GM18505 (cell line): ENCODE data around the gene TFEB.

Experiments used
- ATAC-seq: cut with Tn5 transposase; IDR thresholded peaks from one replicate; pipeline ENCODE4 v1.9.1; 2021; ENCODE audit not compliant: unreplicated experiment
- POLR2A ChIP-seq: IDR thresholded peaks from 4 replicates; pipeline ENCODE4 v1.6.1; 2011; ENCODE audit warnings: borderline replicate concordance; ENCODE audit not compliant: insufficient read depth, insufficient read length; ENCODE audit errors: extremely low read depth

The TFEB gene

GRCh38 chr6:41757271-41757670 lies 21.9 kb upstream of the TFEB start:
- ATAC-seq = no peak
- no peak for TF ChIP-seq POLR2A

- ATAC-seq = no peak
Observed at GRCh38 chr6:41756354-41756753, 20.9 kb upstream of the TFEB start.

DNA sequence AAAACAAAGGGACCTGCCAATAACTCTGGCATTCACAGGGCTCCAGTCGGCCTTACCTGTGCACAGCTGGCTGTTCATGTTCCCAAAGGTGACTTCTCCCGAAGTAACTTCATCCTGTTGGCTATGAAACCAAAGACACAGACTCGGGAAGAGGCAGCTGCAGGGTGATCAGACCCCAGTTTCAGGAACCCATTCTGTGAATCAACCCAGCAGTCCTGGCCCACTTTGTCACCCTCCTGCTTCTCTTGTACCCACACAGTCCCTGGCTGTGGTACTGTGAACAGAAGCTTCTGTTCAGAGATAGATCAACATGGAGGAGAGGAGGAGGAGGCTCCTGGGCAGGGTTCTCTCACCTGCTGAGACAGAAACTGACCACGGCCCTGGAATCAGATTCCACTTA lies 20.5 kb upstream of the TFEB start:
- TF ChIP-seq POLR2A = no peak
- ATAC-seq = no peak

More at GRCh38 chr6:41756354-41756753, 20.9 kb upstream of the TFEB start:
- TF ChIP-seq POLR2A = no peak

DNA sequence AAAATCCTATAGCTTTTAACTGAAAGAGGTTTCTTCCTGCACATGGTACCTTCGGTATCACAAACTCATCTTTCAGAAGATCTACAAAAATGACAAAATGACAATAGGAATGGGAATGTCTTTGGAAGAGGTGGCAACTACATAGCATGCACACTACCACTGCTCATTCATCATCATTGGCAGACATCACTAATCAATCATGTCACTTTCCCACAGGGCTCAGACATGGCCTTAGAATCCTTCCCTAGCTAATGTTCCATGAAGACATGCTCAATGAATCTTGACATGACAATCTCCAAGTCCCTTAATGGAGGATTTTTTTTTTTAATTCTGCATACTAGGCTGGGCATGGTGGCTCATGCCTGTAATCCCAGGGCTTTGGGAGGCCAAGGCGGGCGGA lies 15.0 kb upstream of the TFEB start:
- ATAC-seq = no peak
- TF ChIP-seq POLR2A = no peak

DNA sequence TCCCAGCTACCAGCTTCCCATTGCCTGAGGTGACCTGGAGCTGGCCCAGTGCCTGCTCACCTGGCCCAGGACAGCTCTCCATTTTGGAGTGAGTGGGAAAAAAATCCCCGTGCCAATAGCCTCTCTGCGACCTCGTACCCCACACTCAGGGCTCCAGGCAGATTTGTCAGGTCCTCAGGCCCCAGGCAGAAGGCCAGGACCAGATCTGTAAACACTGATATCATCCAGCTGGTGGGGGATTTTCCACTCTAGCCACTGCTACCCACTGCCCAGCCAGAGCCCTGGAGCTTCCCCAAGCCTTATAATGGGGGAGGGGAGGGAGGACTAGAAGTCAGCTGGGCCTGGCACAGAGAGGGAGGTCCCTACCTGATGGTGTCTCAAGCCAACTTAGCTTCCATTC lies 13.1 kb upstream of the TFEB start:
- no peak for ATAC-seq
- no peak for TF ChIP-seq POLR2A

GRCh38 chr6:41748102-41748477 lies 12.7 kb upstream of the TFEB start:
- no peak for TF ChIP-seq POLR2A
- ATAC-seq = no peak

GRCh38 chr6:41747256-41748101 lies 12.1 kb upstream of the TFEB start, which contains the start of gene PGC:
TSS of gene PGC (minus strand) at chr6:41747397. CDS start at chr6:41747334, 63 bp downstream.
- ATAC-seq = no peak
- no peak for TF ChIP-seq POLR2A

GRCh38 chr6:41746107-41746506 lies 10.7 kb upstream of the TFEB start:
- no peak for ATAC-seq
- no peak for TF ChIP-seq POLR2A

GRCh38 chr6:41744236-41744787 lies 8.9 kb upstream of the TFEB start:
- no peak for ATAC-seq

DNA sequence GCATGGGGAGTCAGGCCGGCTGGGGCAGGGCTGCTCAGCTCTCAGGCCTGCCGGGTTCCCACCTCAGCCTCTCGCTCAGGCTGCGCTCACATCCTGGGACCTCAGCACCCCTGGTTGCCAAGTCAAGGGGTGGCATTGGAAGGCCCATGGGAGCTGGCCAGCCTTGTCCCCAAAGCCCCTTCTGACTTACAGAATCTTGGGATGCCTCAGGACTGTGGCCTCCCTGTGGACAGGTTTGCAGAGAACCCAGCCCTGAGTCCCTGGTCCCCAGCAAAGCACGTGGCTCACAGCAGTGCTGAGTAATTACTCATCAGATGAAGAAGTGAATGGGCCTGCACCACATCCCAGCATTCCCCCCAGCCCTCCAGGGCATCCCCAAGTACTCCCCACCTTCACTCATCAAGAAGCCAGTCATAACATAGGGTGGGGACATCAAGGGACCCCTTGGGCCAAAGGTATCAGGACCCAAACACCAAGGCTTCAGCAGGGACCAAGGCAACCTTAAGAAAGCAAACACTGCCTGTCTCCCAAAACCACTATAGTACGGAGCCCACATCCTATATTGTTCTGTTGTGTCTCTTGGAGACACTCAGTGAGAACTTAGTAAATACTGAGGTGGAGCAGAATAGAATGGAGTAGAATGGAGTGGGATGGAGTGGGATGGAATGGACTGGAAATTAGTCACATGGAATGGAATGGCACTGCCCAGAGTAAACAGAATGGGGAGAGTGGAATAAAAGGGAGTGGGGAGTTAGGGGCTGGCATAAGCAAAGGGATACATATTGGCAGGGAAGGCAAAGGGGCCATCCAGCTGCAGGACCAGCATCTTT lies 8.2 kb upstream of the TFEB start:
- no peak for ATAC-seq
- no peak for TF ChIP-seq POLR2A

More at GRCh38 chr6:41744236-41744787, 8.9 kb upstream of the TFEB start:
- no peak for TF ChIP-seq POLR2A

- no peak for ATAC-seq
Observed at GRCh38 chr6:41741625-41742490, 6.5 kb upstream of the TFEB start.

GRCh38 chr6:41740366-41741162 lies 5.2 kb upstream of the TFEB start:
- no peak for ATAC-seq

More at GRCh38 chr6:41741625-41742490, 6.5 kb upstream of the TFEB start:
- no peak for TF ChIP-seq POLR2A

More at GRCh38 chr6:41740366-41741162, 5.2 kb upstream of the TFEB start:
- no peak for TF ChIP-seq POLR2A
